HepG2 (cell line): ENCODE measurements around the gene ECE2. TPM values are rescaled to one million over a fixed set of nuclear protein-coding genes. Genes with fewer than 3 reads are reported as not detected.

Experiments
- BORCS8-MEF2B ChIP-seq: sonication (generic); formaldehyde crosslinking; IDR thresholded peaks from 2 replicates; pipeline ENCODE4 v1.8.0; 2022; ENCODE audit warnings: mild to moderate bottlenecking, missing genetic modification reagents
- FIP1L1 ChIP-seq: fragments of 200-400 bp; formaldehyde crosslinking; IDR thresholded peaks from 2 replicates; pipeline ENCODE4 v1.6.1; 2018; ENCODE audit warnings: low read depth, mild to moderate bottlenecking, low read length, moderate library complexity, borderline replicate concordance; ENCODE audit not compliant: insufficient read depth
- GFI1 ChIP-seq: sonication (generic); formaldehyde crosslinking; IDR thresholded peaks from 2 replicates; pipeline ENCODE4 v1.5.0; 2020; ENCODE audit warnings: missing genetic modification reagents, mild to moderate bottlenecking, borderline replicate concordance
- GZF1 ChIP-seq: sonication (generic); formaldehyde crosslinking; IDR thresholded peaks from 2 replicates; pipeline ENCODE4 v1.5.1; 2020; ENCODE audit warnings: mild to moderate bottlenecking, missing genetic modification reagents
- HOXA5 ChIP-seq: sonication (generic); formaldehyde crosslinking; IDR thresholded peaks from 2 replicates; pipeline ENCODE4 v1.4.0; 2020; ENCODE audit warnings: missing genetic modification reagents
- MED13 ChIP-seq: sonication (generic); formaldehyde crosslinking; IDR thresholded peaks from 2 replicates; pipeline ENCODE4 v1.5.0; 2020; ENCODE audit warnings: missing genetic modification reagents
- MED8 ChIP-seq: sonication (generic); formaldehyde crosslinking; IDR thresholded peaks from 2 replicates; pipeline ENCODE4 v1.8.1; 2023; ENCODE audit warnings: mild to moderate bottlenecking, missing genetic modification reagents; ENCODE audit not compliant: insufficient replicate concordance
- MYPOP ChIP-seq: sonication (generic); formaldehyde crosslinking; IDR thresholded peaks from 2 replicates; pipeline ENCODE4 v1.8.1; 2023; ENCODE audit warnings: mild to moderate bottlenecking, moderate library complexity, missing genetic modification reagents
- PITX1 ChIP-seq: sonication (generic); formaldehyde crosslinking; IDR thresholded peaks from 2 replicates; pipeline ENCODE4 v1.5.1; 2020; ENCODE audit warnings: mild to moderate bottlenecking, missing genetic modification reagents
- RNF2 ChIP-seq: fragments of 450-650 bp; conservative IDR thresholded peaks from 2 replicates; pipeline ENCODE4 v1.6.1; 2016; ENCODE audit warnings: low read depth
- SRF ChIP-seq: IDR thresholded peaks from 2 replicates; pipeline ENCODE4 v1.6.1; 2011; ENCODE audit warnings: mild to moderate bottlenecking, low read depth, low read length, moderate library complexity
- TAF15 ChIP-seq: fragments of 200-400 bp; formaldehyde crosslinking; IDR thresholded peaks from one replicate; pipeline ENCODE4 v1.6.1; 2018; ENCODE audit warnings: mild to moderate bottlenecking, low read depth, low read length; ENCODE audit not compliant: poor library complexity, severe bottlenecking
- THAP7 ChIP-seq: sonication (generic); formaldehyde crosslinking; IDR thresholded peaks from 2 replicates; pipeline ENCODE4 v1.8.1; 2023; ENCODE audit warnings: mild to moderate bottlenecking, missing genetic modification reagents
- TOPORS ChIP-seq: sonication (generic); formaldehyde crosslinking; IDR thresholded peaks from 2 replicates; pipeline ENCODE4 v1.8.0; 2023; ENCODE audit warnings: mild to moderate bottlenecking, missing genetic modification reagents
- YY1 ChIP-seq: IDR thresholded peaks from 2 replicates; pipeline ENCODE4 v1.6.1; 2011; ENCODE audit warnings: low read length, low read depth, moderate library complexity, mild to moderate bottlenecking; ENCODE audit not compliant: insufficient read depth, insufficient replicate concordance
- ZKSCAN8 ChIP-seq: IDR thresholded peaks from 2 replicates; pipeline ENCODE4 v1.6.1; 2016; ENCODE audit warnings: borderline replicate concordance, missing genetic modification reagents, missing compliant biosample characterization
- ZMAT3 ChIP-seq: sonication (generic); formaldehyde crosslinking; conservative IDR thresholded peaks from 2 replicates; pipeline ENCODE4 v1.7.0; 2021; ENCODE audit warnings: missing genetic modification reagents
- ZNF747 ChIP-seq: sonication (generic); formaldehyde crosslinking; IDR thresholded peaks from 2 replicates; pipeline ENCODE4 v1.8.1; 2023; ENCODE audit warnings: missing genetic modification reagents, mild to moderate bottlenecking, borderline replicate concordance
- ZNF766 ChIP-seq: sonication (generic); formaldehyde crosslinking; IDR thresholded peaks from 2 replicates; pipeline ENCODE4 v1.5.0; 2020; ENCODE audit warnings: missing genetic modification reagents, borderline replicate concordance
- ZNF780A ChIP-seq: sonication (generic); formaldehyde crosslinking; IDR thresholded peaks from 2 replicates; pipeline ENCODE4 v1.8.0; 2022; ENCODE audit warnings: mild to moderate bottlenecking, missing genetic modification reagents, moderate library complexity
- ZSCAN30 ChIP-seq: sonication (generic); formaldehyde crosslinking; IDR thresholded peaks from 2 replicates; pipeline ENCODE4 v1.5.0; 2020; ENCODE audit warnings: mild to moderate bottlenecking, missing genetic modification reagents
- polyA plus RNA-seq, 8 experiments: library from polyadenylated mRNA; depleted of rRNA in 3 of 8; stranded (reverse) in 7 of 8; unstranded in 1 of 8; fragments of >200 nt; fragmentation: Illumina TruSeq in 4 of 8; extraction: Trizol in 4 of 8; gene quantifications; 2 replicates each; pipeline versions ENCODE4 v1.2.1 to v1.2.3, GENCODE V29; 2011 to 2016; ENCODE audit warnings: low read depth in 4 of 8, missing spikeins in 1 of 8, mixed read lengths in 1 of 8; ENCODE audit not compliant: insufficient read depth in 1 of 8
- total RNA-seq, 5 experiments: library from RNA; depleted of rRNA; stranded (reverse); fragments of >200 nt; fragmentation: Illumina TruSeq; extraction: Trizol; gene quantifications; 2 replicates each; pipeline ENCODE4 v1.2.3, GENCODE V29; 2016; ENCODE audit warnings: low read depth in 1 of 5
- TF ChIP-seq, protein P1 (sequence below): sonication (generic); formaldehyde crosslinking; IDR thresholded peaks from 2 replicates; pipeline ENCODE4 v1.4.0; 2020; ENCODE audit warnings: mild to moderate bottlenecking, missing genetic modification reagents, borderline replicate concordance
- TF ChIP-seq, protein P2 (sequence below): IDR thresholded peaks from 2 replicates; pipeline ENCODE4 v1.6.1; 2012; ENCODE audit warnings: inconsistent platforms
- TF ChIP-seq, protein P3 (sequence below): sonication (generic); formaldehyde crosslinking; IDR thresholded peaks from 2 replicates; pipeline ENCODE4 v1.9.0; 2022; ENCODE audit warnings: missing genetic modification reagents, mild to moderate bottlenecking, borderline replicate concordance

The ECE2 gene
- total and polyA plus RNA-seq, 2 of the 13 experiments (the other 11 are each of a cell fraction or from before 2014, with no cell fraction given), result not detected

GRCh38 chr3:184335661-184336546, 60.1 kb downstream of the ECE2 start (continued):
- TF ChIP-seq, protein P1, sequence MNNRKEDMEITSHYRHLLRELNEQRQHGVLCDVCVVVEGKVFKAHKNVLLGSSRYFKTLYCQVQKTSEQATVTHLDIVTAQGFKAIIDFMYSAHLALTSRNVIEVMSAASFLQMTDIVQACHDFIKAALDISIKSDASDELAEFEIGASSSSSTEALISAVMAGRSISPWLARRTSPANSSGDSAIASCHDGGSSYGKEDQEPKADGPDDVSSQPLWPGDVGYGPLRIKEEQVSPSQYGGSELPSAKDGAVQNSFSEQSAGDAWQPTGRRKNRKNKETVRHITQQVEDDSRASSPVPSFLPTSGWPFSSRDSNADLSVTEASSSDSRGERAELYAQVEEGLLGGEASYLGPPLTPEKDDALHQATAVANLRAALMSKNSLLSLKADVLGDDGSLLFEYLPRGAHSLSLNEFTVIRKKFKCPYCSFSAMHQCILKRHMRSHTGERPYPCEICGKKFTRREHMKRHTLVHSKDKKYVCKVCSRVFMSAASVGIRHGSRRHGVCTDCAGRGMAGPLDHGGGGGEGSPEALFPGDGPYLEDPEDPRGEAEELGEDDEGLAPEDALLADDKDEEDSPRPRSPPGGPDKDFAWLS, result no peak
- TF ChIP-seq GFI1 (CRISPR knock-in tag) (no peak), ZNF780A (CRISPR knock-in tag) (no peak), YY1 (no peak), THAP7 (CRISPR knock-in tag) (peak; percentile 89; the same call in 1 of the 2 replicates), PITX1 (CRISPR knock-in tag) (0 out of 2 replicates have a peak, but pooled peaks have one; percentile 9), TAF15 (peak; percentile 57), MYPOP (CRISPR knock-in tag) (no peak), MED8 (CRISPR knock-in tag) (no peak), ZKSCAN8 (CRISPR knock-in tag) (no peak), GZF1 (CRISPR knock-in tag) (0 out of 2 replicates have a peak, but pooled peaks have one; percentile 18), ZNF766 (no peak), ZMAT3 (CRISPR knock-in tag) (peak; percentile 56; the same call in 1 of the 2 replicates), MED13 (CRISPR knock-in tag) (no peak), SRF (no peak), BORCS8-MEF2B (CRISPR knock-in tag) (no peak), RNF2 (no peak), HOXA5 (no peak), ZSCAN30 (CRISPR knock-in tag) (no peak), FIP1L1 (no peak), TOPORS (CRISPR knock-in tag) (peak; percentile 74; the same call in 1 of the 2 replicates), ZNF747 (CRISPR knock-in tag) (0 out of 2 replicates have a peak, but pooled peaks have one; percentile 63)
- TF ChIP-seq, protein P2, sequence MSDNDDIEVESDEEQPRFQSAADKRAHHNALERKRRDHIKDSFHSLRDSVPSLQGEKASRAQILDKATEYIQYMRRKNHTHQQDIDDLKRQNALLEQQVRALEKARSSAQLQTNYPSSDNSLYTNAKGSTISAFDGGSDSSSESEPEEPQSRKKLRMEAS, result peak; percentile 14; the same call in 1 of the 2 replicates
- TF ChIP-seq, protein P3, sequence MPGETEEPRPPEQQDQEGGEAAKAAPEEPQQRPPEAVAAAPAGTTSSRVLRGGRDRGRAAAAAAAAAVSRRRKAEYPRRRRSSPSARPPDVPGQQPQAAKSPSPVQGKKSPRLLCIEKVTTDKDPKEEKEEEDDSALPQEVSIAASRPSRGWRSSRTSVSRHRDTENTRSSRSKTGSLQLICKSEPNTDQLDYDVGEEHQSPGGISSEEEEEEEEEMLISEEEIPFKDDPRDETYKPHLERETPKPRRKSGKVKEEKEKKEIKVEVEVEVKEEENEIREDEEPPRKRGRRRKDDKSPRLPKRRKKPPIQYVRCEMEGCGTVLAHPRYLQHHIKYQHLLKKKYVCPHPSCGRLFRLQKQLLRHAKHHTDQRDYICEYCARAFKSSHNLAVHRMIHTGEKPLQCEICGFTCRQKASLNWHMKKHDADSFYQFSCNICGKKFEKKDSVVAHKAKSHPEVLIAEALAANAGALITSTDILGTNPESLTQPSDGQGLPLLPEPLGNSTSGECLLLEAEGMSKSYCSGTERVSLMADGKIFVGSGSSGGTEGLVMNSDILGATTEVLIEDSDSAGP (CRISPR knock-in tag), result no peak
